ENCODE results near the gene GDAP2. TPM values are rescaled to one million over a fixed set of nuclear protein-coding genes. Genes with fewer than 3 reads are reported as not detected.

The GDAP2 gene
- total RNA-seq, 2 donors from 2014 or later, result 15.8 to 20.8 TPM

DNA sequence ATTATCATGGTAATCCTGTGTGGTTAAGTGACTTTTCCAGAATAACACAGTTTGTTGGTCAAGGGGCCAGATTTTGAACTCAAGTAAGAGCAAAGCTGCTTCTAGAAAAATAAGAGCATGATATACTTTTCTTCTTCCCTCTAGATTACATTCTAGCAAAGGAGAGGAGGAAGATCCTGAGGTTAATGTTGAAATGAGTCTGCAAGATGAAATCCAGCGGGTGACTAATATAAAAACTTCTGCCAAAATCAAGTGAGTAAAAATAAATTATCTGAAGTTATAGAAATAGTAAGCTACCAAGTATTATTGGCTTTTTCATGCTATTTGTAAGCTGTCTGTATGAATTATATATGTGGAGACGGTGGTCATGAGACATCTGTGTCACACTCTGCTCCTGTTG is 12.9 kb upstream of the GDAP2 start:
- ATAC-seq (no peak), DNase-seq (no peak)
- Histone ChIP-seq H3K36me3 (replicated peaks in 1 of 2; ENCODE audit: insufficient read depth in 1 of 2, low read depth in 2 of 2) (peaks cover 0 to 70% of the 10 kb centered on the region in 2 donors), H3K4me3 (no peak overlapping the region), H3K9me3 (no peaks in the 10 kb centered on the region), H3K27ac (no peak overlapping the region), H3K27me3 (no peaks in the 10 kb centered on the region), H3K4me1 (no peaks in the 10 kb centered on the region)
- 93 to 100% methylated on average over 2 of the region's 2 CpGs for WGBS, 2 donors
- intact Hi-C loops (cut with DNase I), result no loop called here
- TF ChIP-seq POLR2A (IDR thresholded peaks at IDR 0.05), result no peak
- TF ChIP-seq, protein P1, sequence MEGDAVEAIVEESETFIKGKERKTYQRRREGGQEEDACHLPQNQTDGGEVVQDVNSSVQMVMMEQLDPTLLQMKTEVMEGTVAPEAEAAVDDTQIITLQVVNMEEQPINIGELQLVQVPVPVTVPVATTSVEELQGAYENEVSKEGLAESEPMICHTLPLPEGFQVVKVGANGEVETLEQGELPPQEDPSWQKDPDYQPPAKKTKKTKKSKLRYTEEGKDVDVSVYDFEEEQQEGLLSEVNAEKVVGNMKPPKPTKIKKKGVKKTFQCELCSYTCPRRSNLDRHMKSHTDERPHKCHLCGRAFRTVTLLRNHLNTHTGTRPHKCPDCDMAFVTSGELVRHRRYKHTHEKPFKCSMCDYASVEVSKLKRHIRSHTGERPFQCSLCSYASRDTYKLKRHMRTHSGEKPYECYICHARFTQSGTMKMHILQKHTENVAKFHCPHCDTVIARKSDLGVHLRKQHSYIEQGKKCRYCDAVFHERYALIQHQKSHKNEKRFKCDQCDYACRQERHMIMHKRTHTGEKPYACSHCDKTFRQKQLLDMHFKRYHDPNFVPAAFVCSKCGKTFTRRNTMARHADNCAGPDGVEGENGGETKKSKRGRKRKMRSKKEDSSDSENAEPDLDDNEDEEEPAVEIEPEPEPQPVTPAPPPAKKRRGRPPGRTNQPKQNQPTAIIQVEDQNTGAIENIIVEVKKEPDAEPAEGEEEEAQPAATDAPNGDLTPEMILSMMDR (IDR thresholded peaks at IDR 0.05), result no peak

DNA sequence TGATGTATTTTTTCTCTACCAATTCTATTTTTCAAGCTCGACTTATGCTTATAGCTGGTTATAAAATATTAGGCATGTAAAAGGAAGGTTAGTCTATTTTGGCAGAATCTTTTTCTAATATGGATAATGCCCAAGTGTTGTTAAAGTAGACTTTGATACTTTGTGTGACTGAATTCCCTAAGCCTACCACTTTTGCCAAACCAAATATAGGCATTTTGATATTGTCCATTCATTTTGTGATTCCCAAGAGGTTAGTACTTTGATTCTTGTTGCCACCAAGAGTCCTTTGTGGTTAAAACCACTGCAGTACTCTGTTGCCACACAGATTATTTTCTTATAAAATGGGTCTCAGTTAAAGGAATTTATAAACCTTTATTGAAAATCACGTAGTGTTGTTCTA is 4.3 kb upstream of the GDAP2 start:
- 82 to 84% methylated on average over 2 of the region's 2 CpGs for WGBS, 2 donors
- no peaks in the 10 kb centered on the region for H3K9me3 ChIP-seq
- no peak for DNase-seq
- no peaks in the 10 kb centered on the region for H3K27me3 ChIP-seq
- TF ChIP-seq, protein P1 (IDR thresholded peaks at IDR 0.05), result no peak
- no peak for TF ChIP-seq POLR2A (IDR thresholded peaks at IDR 0.05)
- no peak for ATAC-seq
- H3K4me3 ChIP-seq, result no peak overlapping the region
- H3K4me1 ChIP-seq, result peaks cover 32% of the 10 kb centered on the region
- peaks cover 6 to 11% of the 10 kb centered on the region in 2 donors for H3K36me3 ChIP-seq (replicated peaks in 1 of 2; ENCODE audit: insufficient read depth in 1 of 2, low read depth in 2 of 2)
- intact Hi-C loops (cut with DNase I), result no loop called here
- no peak overlapping the region for H3K27ac ChIP-seq

DNA sequence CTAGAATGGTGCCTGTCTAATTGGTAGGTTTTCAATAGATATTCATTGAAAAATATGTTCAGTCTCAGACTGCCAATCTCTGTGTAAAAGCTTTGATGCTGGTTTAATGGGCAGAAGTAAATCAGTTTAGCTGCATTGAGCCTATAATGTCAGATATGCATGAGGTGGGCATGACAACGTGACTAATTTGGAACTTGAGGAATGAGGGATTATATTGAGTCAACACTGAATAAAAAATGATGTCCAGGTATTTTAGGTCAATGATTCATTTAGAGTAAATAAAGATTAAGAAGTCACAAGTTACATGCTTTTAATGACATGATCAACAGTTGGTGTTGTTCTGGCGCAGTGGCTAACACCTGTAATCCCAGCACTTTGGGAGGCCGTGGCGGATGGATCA is 3.2 kb upstream of the GDAP2 start:
- ATAC-seq (no peak), DNase-seq (no peak)
- Histone ChIP-seq H3K9me3 (no peaks in the 10 kb centered on the region), H3K27ac (no peak overlapping the region), H3K27me3 (no peaks in the 10 kb centered on the region), H3K4me3 (no peak overlapping the region), H3K4me1 (peaks cover 41% of the 10 kb centered on the region), H3K36me3 (replicated peaks in 1 of 2; ENCODE audit: insufficient read depth in 1 of 2, low read depth in 2 of 2) (peaks cover 5 to 6% of the 10 kb centered on the region in 2 donors)
- WGBS, 2 donors, result 64 to 78% methylated on average over 4 of the region's 4 CpGs
- intact Hi-C loops (cut with DNase I), result no loop called here
- no peak for TF ChIP-seq POLR2A (IDR thresholded peaks at IDR 0.05)
- TF ChIP-seq, protein P1 (IDR thresholded peaks at IDR 0.05), result no peak

DNA sequence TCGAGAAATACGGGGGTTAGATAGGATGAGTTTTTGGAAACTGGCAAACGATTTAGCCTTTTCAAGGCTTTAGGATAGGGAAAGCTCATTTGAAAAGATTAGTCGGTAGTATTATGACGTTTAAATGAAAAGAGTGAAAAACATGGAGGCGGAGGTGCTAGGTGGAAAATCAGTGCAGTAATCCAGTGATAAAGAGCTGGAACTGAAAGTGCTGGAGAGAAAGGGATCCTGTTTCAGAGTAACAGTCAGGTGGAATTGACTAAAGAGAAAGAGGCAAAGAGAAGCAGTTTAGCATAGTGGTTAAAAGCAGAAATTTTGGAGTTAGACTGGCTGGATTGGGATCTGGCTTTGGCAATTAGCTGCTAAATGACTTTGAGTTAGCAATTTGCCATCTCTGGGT is 1.1 kb upstream of the GDAP2 start:
- 3% methylated on average over 6 of the region's 6 CpGs for WGBS, 2 donors
- no peak for TF ChIP-seq POLR2A (IDR thresholded peaks at IDR 0.05)
- TF ChIP-seq, protein P1 (IDR thresholded peaks at IDR 0.05), result no peak
- Histone ChIP-seq H3K9me3 (no peaks in the 10 kb centered on the region), H3K4me3 (peak overlapping the region; percentile 84 to 89), H3K36me3 (replicated peaks in 1 of 2; ENCODE audit: insufficient read depth in 1 of 2, low read depth in 2 of 2) (peaks cover 1 to 6% of the 10 kb centered on the region in 2 donors), H3K4me1 (peaks cover 47% of the 10 kb centered on the region), H3K27ac (peak overlapping the region in 3 of 4 donors; percentile 72 to 94 (median 93)), H3K27me3 (no peaks in the 10 kb centered on the region)
- DNase-seq (no peak), ATAC-seq (no peak)
- intact Hi-C loops (cut with DNase I), result no loop called here

DNA sequence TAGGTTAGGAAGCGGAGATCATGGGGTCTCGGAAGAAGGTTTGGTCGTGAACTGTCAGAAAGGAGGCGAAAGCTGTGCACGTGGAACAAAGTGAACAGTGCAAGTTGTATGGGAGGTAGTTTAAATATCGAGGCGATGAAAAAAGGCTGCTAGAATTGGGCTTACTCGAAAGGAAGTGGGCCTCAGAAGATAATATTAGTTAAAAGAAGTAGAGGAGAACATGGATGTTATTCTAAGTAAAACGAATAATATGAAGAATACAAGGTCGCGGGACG is 689 bp upstream of the GDAP2 start:
- Histone ChIP-seq H3K4me3 (peak overlapping the region; percentile 84 to 89), H3K4me1 (peaks cover 47% of the 10 kb centered on the region), H3K36me3 (replicated peaks in 1 of 2; ENCODE audit: insufficient read depth in 1 of 2, low read depth in 2 of 2) (peaks cover 1 to 6% of the 10 kb centered on the region in 2 donors), H3K27me3 (no peaks in the 10 kb centered on the region), H3K9me3 (no peaks in the 10 kb centered on the region), H3K27ac (peak overlapping the region in 3 of 4 donors; percentile 72 to 94 (median 93))
- intact Hi-C loops (cut with DNase I), result no loop called here
- WGBS, 2 donors, result 0 to 2% methylated on average over 12 of the region's 12 CpGs
- DNase-seq (no peak), ATAC-seq (no peak)
- TF ChIP-seq POLR2A (IDR thresholded peaks at IDR 0.05), result no peak
- TF ChIP-seq, protein P1 (IDR thresholded peaks at IDR 0.05), result no peak

All from body of pancreas (tissue), 4 donors.